Kidney epithelial cell (primary cell): ENCODE data around the gene TMEM156. TPM values are rescaled to one million over a fixed set of nuclear protein-coding genes. Genes with fewer than 3 reads are reported as not detected.
A peak's percentile ranks its signal among the peaks of the same experiment; 100 is the strongest.

Source experiments
- DNase-seq: peaks from one replicate; pipeline ENCODE4 v3.0.0-alpha.2; 2010; ENCODE audit warnings: low read depth
- H3K27me3 ChIP-seq: 2 replicates; pipeline ENCODE4 v1.6.0; 2011; ENCODE audit warnings: low read length; ENCODE audit not compliant: control insufficient read depth, insufficient read depth
- H3K36me3 ChIP-seq: 2 replicates; pipeline ENCODE4 v1.5.1; 2011; ENCODE audit warnings: low read length; ENCODE audit not compliant: control insufficient read depth, insufficient read depth
- H3K4me3 ChIP-seq: 2 replicates; pipeline ENCODE4 v1.5.1; 2011; ENCODE audit warnings: low read depth, mild to moderate bottlenecking, control low read depth, low read length
- total RNA-seq: library from RNA; depleted of rRNA; stranded (reverse); fragments of >200 nt; gene quantifications from 2 replicates; pipeline ENCODE4 v1.2.3, GENCODE V29; 2015
- TF ChIP-seq, protein P1 (sequence below): IDR thresholded peaks from 2 replicates; pipeline ENCODE4 v1.5.1; 2011; ENCODE audit warnings: mild to moderate bottlenecking, moderate library complexity, low read length, control low read depth, inconsistent platforms; ENCODE audit not compliant: insufficient read depth, poor library complexity, severe bottlenecking

The TMEM156 gene
- total RNA-seq, 1 donor from 2014 or later = 2.0 TPM

DNA sequence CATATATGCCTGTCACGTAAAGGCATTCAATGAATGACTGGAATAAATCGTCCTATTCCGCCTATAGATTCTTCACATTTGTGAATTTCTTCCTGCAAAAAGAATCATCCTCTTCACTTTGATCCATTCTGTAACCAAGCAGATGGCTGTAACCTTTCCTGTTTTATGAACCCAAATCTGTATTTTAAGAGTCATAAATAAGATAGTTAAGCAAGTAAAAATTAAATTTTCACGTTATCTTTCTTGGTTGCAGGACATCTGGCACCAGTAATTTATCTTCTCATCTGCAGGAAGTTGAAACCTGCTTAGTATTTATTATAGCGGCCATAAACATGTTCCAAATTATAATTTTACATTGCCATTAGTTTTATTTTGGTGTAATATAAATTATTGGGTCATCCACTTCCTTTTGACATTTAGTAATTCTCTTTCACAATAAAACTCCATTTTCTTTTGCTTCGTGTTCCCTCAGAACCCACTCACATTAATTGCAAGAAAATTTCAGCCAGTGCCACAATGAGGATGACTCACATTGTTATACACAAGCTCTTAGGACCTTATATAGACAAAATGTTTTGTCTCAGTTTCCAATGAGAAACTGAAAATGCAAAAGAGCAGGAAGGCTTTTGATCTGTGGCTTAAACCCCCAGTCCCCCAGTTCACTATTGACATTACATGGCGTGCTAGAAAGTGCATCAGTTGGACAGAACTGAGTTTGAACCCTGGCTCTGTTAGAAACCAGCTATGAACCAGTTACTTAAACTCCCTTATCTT lies 51.1 kb downstream of the TMEM156 start:
- Histone ChIP-seq H3K4me3 (no peak overlapping the region), H3K36me3 (no peaks in the 10 kb centered on the region), H3K27me3 (no peaks in the 10 kb centered on the region)
- DNase-seq = peak; percentile 56
- TF ChIP-seq, protein P1, sequence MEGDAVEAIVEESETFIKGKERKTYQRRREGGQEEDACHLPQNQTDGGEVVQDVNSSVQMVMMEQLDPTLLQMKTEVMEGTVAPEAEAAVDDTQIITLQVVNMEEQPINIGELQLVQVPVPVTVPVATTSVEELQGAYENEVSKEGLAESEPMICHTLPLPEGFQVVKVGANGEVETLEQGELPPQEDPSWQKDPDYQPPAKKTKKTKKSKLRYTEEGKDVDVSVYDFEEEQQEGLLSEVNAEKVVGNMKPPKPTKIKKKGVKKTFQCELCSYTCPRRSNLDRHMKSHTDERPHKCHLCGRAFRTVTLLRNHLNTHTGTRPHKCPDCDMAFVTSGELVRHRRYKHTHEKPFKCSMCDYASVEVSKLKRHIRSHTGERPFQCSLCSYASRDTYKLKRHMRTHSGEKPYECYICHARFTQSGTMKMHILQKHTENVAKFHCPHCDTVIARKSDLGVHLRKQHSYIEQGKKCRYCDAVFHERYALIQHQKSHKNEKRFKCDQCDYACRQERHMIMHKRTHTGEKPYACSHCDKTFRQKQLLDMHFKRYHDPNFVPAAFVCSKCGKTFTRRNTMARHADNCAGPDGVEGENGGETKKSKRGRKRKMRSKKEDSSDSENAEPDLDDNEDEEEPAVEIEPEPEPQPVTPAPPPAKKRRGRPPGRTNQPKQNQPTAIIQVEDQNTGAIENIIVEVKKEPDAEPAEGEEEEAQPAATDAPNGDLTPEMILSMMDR = no peak

DNA sequence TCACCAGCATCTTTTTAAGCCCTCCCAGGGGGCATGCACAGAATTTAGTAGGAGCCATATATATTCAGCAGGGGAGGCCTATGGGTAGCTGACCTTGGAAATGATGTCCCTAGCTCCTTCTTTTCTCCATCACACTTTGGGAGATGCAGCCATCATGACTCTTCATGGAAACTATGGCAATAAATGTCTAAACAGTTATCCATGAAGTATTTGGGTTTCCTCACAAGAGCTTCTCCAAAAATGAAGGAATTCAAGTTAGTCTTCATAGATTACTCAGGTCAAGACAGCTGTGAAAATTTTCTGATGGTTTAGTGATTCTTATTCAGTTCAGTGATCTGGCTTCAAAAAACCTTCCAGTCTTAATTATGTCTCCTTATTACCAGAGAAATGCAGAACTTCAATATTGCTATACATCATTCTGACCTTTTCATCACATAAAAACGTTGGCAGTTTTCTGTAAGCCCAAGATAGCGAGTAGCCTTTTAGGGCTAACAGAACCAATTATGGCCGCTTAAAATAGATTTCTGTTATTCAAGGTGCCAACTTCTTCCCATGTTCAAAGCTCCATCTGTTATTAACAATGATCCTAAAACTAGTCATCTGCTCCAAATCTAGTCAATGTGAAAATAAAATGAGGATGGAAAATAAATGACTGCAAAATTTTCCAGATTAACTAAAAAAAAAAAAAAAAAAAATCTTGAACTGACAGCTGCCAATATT lies 52.5 kb downstream of the TMEM156 start:
- no peak for DNase-seq
- no peaks in the 10 kb centered on the region for H3K36me3 ChIP-seq
- TF ChIP-seq, protein P1 = no peak
- no peaks in the 10 kb centered on the region for H3K27me3 ChIP-seq
- no peak overlapping the region for H3K4me3 ChIP-seq

DNA sequence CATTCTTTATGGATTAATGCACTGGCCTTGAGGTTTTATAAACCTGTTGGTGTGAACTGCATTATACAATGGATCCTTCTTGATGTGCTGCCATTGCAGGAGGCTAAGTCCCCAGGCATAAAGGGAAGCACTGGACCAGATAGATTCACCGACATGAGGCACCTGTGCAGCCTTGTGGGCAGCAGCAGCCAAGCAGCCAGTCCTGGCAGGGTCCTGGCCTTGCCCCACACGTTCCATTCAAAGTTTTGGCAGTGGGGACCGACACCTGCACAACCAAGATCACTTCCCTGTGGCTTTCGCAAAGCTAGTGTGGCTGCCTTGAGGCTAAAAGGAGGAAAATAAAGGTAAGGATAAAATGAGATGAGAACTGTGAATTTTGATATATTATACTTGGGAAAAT lies 53.1 kb downstream of the TMEM156 start:
- Histone ChIP-seq H3K27me3 (no peaks in the 10 kb centered on the region), H3K36me3 (no peaks in the 10 kb centered on the region), H3K4me3 (no peak overlapping the region)
- no peak for DNase-seq
- TF ChIP-seq, protein P1 = no peak

DNA sequence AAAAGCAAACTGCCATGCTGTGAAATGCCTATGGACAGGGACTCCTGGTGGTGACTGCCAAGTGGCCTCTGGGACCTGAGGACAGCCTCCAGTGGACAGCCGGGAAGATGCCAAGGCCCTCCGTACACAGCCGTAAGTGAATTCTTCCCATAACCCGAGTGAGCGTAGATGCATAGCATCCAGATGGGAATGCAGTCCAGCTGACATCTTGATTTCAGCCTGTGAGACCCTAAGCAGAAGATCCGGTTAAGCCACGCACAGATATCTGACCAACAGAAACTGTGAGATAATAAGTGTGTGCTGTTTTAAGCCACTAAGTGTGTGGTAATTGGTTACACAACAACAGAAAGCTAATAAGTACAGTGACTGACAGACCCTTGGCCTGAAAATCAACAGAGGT lies 55.9 kb downstream of the TMEM156 start:
- no peak overlapping the region for H3K4me3 ChIP-seq

DNA sequence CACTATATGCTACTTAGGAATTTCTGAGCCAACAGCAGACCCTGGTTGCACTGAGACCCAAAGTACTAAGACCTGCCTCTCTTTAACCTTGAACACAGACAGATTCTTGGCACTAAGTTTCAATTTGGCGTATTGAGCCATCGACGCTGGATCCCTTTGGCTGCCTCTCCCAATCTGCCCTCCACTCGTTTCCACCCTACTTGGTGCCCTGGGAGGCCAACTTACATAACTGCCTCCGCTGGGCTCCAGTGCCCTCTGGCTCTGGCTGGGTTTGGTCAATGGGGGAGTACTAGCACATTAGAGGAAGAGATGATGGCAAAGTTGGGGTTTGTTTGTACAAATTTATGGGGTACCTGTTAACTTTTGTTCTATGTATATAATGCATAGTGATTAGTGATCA lies 63.5 kb downstream of the TMEM156 start:
- no peaks in the 10 kb centered on the region for H3K36me3 ChIP-seq
- H3K27me3 ChIP-seq = no peaks in the 10 kb centered on the region
- DNase-seq = no peak
- TF ChIP-seq, protein P1 = no peak
- no peak overlapping the region for H3K4me3 ChIP-seq

More for the DNA sequence above, 55.9 kb downstream of the TMEM156 start:
- no peak for DNase-seq
- H3K27me3 ChIP-seq = no peaks in the 10 kb centered on the region
- no peaks in the 10 kb centered on the region for H3K36me3 ChIP-seq
- TF ChIP-seq, protein P1 = no peak
